Epithelial cell of prostate (primary cell): ENCODE measurements around the gene TULP4.
"Not testable (repeated sequence)": the region's sequence is repeated elsewhere in the genome, so short reads cannot be mapped to it uniquely, and the experiment has no call there.

Experiments
- DNase-seq: peaks from one replicate; pipeline ENCODE4 v3.0.0-alpha.2; 2011; ENCODE audit warnings: low read depth, low spot score
- H3K27ac ChIP-seq: fragments of 450-650 bp; 2 replicates; pipeline ENCODE4 v1.5.1; 2017; ENCODE audit warnings: mild to moderate bottlenecking

TULP4 gene

DNA sequence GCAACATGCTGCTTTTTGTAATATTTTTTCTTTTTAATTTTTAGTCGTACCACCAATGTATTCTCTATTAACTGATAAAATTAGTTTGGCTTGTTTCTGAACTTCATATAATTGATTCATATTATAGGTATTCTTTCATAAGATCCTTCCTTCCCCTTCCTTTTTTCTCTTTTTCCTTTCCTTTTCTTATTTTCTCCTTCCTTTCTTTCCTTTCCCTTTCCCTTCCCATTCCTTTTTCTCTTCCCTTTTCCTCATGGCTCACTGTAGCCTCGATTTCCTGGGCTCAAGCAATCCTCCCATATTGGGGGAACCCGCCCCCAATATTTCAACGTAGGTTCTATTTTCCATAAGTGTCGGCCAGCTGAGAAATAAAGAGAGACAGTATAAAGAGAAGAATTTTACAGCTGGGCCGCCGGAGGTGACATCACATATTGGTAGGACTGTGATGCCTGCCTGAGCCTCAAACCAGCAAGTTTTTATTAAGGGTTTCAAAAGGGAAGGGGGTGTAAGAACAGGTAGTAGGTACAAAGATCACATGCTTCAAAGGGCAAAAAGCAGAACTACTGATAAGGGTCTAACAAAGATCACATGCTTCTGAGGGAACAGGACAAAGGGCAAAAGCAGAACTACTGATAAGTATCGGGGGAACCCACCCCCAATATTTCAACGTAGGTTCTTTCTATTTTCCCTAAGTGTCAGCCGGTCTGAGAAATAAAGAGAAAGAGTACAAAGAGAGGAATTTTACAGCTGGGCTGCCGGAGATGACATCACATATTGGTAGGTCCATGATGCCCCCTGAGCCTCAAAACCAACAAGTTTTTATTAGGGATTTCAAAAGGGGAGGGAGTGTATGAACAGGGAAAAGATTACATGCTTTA, 16.1 kb upstream of the TULP4 start:
- H3K27ac ChIP-seq, DNase-seq: not testable (repeated sequence)

GRCh38 chr6:158296854-158297324, 15.4 kb upstream of the TULP4 start:
- not testable (repeated sequence) for H3K27ac ChIP-seq, DNase-seq

DNA sequence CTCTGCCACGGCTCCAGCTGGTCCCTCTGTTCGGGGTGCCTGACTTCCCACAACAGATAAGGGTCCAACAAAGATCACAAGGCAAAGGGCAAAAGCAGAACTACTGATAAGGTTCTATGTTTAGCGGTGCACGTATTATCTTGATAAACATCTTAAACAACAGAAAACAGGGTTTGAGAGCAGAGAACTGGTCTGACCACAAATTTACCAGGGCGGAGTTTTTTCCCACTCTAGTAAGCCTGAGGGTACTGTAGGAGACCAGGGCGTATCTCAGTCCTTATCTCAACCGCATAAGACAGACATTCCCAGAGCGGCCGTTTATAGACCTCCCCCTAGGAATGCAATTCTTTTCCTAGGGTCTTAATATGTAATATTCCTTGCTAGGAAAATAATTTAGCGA, 14.6 kb upstream of the TULP4 start:
- not testable (repeated sequence) for DNase-seq, H3K27ac ChIP-seq

DNA sequence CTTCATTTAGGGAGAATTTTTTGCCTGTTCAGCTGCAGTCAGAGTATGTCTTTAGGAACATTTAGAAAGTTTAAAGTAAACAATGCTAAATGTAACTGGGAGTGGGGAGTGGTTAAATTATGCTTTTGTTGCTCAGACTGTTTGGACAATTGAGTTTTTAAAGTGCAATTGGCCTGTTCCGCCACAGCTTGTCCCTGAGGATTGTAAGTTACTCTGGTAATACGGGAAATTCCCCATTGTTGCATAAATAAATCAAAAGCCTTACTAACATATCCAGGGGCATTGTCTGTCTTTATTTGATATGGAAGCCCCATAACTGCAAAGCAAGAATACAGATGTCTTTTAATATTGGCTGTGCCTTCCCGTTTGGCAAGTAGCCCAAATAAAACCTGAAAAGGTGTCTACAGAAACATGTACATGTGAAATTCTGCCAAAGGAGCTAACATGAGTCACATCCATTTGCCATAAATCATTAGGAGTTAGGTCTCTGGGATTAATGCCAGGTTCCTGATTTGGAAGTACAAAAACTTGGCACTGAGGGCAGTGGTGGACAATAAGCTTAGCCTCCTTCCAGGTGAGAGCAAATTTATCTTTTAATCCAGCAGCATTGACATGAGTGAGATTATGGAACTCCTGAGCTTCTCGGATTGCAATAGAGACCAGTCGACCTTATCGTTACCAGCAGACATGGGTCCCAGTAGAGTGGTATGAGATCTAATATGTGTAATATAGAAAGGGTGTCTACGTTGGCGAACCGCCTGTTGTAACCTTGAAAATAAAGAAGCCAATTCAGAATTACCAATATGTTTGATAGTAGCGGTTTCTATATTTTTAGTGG, 11.7 kb upstream of the TULP4 start:
- DNase-seq, result peak; percentile 87
- H3K27ac ChIP-seq, result peak overlapping the region; percentile 54

- not testable (repeated sequence) for DNase-seq, H3K27ac ChIP-seq
Measured at GRCh38 chr6:158301561-158301960, 10.7 kb upstream of the TULP4 start.

DNA sequence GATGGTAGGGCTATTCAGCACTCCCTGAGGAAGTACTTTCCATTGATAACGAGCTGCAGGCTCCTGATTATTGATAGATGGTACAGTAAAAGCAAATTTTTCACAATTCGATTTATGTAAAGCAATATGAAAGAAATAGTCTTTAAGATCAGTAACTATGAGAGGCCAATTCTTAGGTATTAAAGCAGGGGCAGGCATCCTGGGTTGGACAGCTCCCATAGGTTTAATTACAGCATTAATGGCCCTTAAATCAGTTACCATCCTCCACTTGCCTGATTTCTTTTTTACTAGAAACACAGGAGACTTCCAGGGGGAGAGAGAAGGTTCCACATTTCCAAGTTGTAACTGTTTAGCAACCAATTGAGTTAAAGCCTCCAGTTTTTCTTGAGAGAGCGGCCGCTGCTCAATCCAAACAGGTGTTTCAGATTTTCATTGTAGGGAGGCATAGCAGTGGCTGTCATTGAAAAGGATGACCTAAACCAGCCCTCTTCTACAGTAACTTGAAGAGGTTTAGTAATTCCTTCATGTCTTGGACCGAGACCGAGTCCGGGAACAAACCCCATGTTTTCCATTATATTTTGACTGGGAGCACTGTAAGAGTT, 10.0 kb upstream of the TULP4 start:
- DNase-seq, result not testable (repeated sequence)

DNA sequence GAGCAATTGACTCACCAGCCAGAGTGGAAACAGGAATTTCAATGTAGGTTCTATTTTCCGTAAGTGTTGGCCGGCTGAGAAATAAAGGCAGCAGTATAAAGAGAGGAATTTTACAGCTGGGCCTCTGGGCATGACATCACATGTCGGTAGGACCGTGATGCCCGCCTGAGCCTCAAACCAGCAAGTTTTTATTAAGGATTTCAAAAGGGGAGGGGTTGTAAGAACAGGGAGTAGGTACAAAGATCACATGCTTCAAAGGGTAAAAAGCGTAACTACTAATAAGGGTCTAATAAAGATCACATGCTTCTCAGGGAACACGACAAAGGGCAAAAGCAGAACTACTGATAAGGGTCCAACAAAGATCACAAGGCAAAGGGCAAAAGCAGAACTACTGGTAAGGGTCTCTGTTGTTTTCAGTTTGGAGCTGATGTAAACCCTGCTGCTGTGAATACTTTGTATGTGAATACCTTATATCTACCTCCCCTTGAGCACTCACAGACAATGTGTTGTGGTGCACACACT, 9.0 kb upstream of the TULP4 start:
- no peak for DNase-seq
- H3K27ac ChIP-seq, result no peak overlapping the region

More for the DNA sequence above, 10.0 kb upstream of the TULP4 start:
- not testable (repeated sequence) for H3K27ac ChIP-seq

- H3K27ac ChIP-seq, result no peak overlapping the region
- no peak for DNase-seq
Measured at GRCh38 chr6:158304254-158304653, 8.0 kb upstream of the TULP4 start.

DNA sequence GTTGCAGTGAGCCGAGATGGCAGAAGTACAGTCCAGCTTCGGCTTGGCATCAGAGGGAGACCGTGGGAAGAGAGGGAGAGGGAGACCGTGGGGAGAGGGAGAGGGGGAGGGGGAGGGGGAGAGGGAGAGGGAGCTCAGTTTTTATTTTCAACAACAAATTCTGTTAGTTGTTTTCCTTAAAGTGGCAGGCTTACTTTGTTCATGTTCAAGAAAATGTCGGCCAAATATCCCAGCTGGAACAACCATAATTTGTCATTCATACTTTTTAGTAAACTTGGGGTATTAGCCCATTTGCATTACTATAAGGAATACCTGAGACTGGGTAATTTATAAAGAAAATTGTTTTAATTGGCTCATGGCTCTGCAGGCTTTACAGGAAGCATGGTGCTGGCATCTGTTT, 2.5 kb upstream of the TULP4 start:
- DNase-seq, result no peak

GRCh38 chr6:158311193-158311592, 1.1 kb upstream of the TULP4 start:
- DNase-seq, result no peak
- no peak overlapping the region for H3K27ac ChIP-seq

More for the DNA sequence above, 2.5 kb upstream of the TULP4 start:
- no peak overlapping the region for H3K27ac ChIP-seq

DNA sequence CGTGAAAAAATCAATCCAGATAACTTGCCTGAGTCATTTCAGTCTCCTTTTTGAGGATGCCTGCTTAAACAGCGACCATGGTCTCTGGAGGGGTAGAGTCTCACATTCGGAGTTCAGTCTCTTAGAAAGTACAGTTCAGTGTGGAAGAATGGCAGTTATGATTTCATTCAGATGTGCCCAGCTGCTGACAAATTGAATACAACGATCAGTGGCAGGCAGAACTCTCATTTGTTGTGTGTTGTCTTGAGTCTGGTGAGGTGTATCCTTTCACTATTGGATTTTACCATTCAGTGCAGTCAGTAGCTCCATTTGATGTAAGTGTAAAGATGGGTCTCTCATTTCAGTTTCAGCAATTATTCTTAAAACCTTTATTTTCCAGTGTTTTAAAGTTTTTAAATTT, 639 bp upstream of the TULP4 start:
- no peak for DNase-seq
- H3K27ac ChIP-seq, result no peak overlapping the region

GRCh38 chr6:158312672-158313397, 570 bp downstream of the TULP4 start:
- no peak for DNase-seq
- H3K27ac ChIP-seq, result no peak overlapping the region

GRCh38 chr6:158313989-158314388, 1.7 kb downstream of the TULP4 start:
- no peak for DNase-seq
- H3K27ac ChIP-seq, result no peak overlapping the region

DNA sequence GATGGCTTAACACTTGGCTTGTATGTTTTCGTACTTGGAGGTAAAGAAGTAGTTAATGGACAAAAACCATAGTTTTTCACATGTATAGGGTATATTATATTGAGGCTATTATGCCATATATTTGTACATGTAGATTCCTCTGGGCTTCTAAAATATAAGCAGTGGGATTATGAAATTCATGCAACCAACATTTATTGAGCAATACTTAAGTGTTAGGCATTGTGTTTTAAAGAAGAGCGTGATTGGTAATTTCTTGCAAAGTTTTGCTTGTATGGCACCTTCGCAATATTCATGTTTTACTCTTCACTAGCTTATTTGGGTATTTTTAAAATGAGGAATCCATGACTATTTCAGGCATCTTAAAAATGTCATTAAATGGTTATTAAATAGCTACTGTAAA, 2.5 kb downstream of the TULP4 start:
- DNase-seq, result no peak
- H3K27ac ChIP-seq, result no peak overlapping the region

DNA sequence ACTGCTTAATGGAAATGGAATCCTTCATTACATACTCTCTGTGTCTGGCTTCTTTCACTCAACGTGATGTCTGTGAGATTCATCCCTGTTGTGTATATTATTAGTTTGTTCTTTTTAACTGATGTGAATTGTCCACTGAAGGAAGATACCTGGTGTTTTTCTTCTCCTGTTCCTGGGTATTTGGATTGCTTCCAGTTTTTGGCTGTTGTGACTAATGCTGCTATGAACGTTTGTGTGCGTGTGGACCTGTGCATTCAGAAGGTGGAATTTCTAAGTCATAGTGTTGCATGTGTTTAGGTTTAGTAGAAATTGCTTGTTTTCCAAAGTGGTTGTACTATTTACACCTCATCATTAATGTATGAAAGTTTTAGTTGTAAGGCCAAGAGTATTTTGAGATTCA, 3.8 kb downstream of the TULP4 start:
- peak; percentile 40 for DNase-seq

DNA sequence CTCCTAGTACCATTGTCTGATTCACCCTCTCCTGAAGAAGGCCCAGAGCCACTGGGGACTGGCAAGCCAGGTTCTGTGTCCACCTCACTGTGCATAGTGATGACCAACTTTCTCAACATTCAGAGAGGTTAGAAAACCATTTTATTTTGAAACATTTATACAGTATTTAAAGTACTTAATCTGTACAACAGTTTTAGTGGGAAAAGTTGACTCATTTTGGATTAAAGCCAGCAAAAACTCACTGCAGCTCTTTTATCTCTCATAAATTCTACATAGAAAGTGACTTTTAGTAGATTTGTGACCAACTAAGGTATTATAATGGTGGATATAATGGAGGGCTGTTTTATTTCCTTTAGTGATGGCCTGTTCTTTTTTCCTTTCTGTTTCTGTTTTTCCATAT, 9.7 kb downstream of the TULP4 start:
- H3K27ac ChIP-seq, result no peak overlapping the region
- DNase-seq, result no peak

More for the DNA sequence above, 3.8 kb downstream of the TULP4 start:
- H3K27ac ChIP-seq, result peak overlapping the region; percentile 7

DNA sequence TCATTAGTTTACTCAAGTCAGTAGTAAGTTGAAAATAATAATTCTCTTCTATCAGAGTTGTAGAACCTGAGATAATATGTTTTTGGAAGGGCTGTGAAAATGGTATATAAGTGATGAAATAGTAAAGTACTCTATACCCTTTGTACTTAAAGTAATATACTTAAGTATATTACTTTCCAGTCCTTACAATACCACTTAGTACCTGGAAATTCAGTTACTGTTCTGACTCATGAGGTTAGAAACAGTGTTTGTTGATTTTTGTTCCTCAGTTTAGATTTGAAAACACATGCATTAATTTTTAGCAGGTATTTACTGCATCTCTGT, 10.1 kb downstream of the TULP4 start:
- DNase-seq, result no peak
- H3K27ac ChIP-seq, result no peak overlapping the region

DNA sequence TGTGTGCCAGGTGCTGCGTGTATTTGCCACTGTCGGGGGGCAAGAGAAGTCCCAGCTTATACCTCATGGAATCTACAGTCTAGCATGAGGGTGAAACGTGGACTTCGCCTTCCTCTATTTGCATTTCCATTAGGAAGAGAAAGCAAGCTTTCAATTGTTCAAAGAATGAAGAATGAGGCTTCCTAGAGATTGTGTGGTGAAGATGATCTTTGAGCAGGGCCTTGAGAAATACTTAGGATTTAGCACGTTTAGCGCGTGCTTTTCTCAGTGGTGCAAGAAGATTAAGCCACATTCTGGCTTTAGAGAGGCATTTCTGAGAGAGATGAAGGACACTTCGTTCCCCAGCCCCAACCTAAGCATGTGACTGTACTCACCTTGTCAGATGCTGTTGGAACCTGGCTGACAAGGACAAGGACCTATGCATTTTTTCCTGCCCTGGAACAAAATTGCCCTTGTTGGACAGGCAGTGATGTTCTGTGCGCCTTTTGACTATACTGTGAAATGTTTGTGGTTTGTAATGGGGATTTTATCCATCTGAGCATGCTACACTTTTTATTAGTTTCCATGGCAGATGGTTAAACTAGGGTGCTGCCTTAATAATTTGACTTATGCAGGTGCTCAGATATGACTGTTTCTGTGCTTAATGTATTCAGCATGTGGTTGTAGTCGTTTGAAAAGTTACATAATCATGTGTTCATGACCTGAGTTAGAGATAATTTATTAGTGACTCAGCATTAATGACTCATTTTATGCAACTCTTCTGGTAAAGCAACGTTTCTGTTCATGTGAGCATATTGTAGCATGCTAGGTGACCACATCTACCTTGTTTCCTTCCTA, 10.7 kb downstream of the TULP4 start:
- DNase-seq, result peak; percentile 67
- H3K27ac ChIP-seq, result no peak overlapping the region

DNA sequence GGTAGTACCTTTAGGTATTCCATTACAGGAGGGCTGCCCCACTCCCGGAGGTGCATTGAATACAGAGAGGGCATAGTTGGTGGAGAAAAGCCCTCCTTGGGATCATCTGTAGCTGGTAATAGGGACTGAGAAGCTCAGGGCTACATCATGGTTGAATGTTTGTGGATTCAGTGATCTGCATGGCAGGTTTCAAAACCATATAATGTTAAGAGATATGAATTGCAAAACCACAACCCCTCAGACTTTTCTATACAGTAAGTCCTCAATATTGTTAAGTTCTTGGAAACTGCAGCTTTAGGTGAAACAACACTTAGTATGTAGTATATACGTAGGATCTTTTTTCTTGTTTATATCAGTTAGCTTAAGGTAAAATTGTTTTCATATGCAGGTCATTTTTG, 11.3 kb downstream of the TULP4 start:
- DNase-seq, result no peak
- no peak overlapping the region for H3K27ac ChIP-seq
